ENCODE data around the gene INHBB. TPM values are rescaled to one million over a fixed set of nuclear protein-coding genes. Genes with fewer than 3 reads are reported as not detected.

The INHBB gene
- polyA plus RNA-seq, 3 donors: 0.08 TPM; not detected in 2

- H3K4me3 ChIP-seq (replicated peaks in 1 of 3; ENCODE audit: low read depth in 2 of 3, low read length in 3 of 3): no peak overlapping the region
- no peak overlapping the region for H3K9ac ChIP-seq (ENCODE audit: insufficient read depth, low read length, poor library complexity, severe bottlenecking)
- Mint-ChIP-seq H3K4me3 (no peak overlapping the region), H3K36me3 (no peaks in the 10 kb centered on the region), H3K27me3 (ENCODE audit: low read depth in 3 of 3) (peaks cover 0 to 3% (median 2%) of the 10 kb centered on the region in 3 donors), H3K4me1 (no peaks in the 10 kb centered on the region), H3K9me3 (peaks cover 0 to 2% (median 0%) of the 10 kb centered on the region in 7 donors), H3K27ac (no peak overlapping the region)
- H3K27me3 ChIP-seq (ENCODE audit: control insufficient read depth in 2 of 2, insufficient read depth in 2 of 2, low read length in 2 of 2): no peaks in the 10 kb centered on the region
- H3K36me3 ChIP-seq (replicated peaks in 1 of 2; ENCODE audit: control insufficient read depth in 1 of 2, insufficient read depth in 2 of 2, low read length in 2 of 2): no peaks in the 10 kb centered on the region
- intact Hi-C loops (cut with micrococcal nuclease): no loop called here
- H3K9me3 ChIP-seq (replicated peaks in 1 of 2; ENCODE audit: control insufficient read depth in 1 of 2, insufficient read depth in 1 of 2, low read length in 2 of 2): no peaks in the 10 kb centered on the region
- no peak overlapping the region for H3K27ac ChIP-seq (ENCODE audit: low read depth in 1 of 2, low read length in 2 of 2)
- H3K79me2 ChIP-seq (ENCODE audit: insufficient read depth, low read length): no peaks in the 10 kb centered on the region
- 93% methylated on average over 7 of the region's 19 CpGs for WGBS (ENCODE audit: insufficient coverage)
- H2AFZ ChIP-seq (ENCODE audit: insufficient read depth, low read depth, low read length, poor library complexity, severe bottlenecking): no peak overlapping the region
- no peak for TF ChIP-seq CTCF (IDR thresholded peaks at IDR 0.05)
- H3K4me2 ChIP-seq (replicated peaks; ENCODE audit: extremely low read depth, low read length, poor library complexity, severe bottlenecking): no peak overlapping the region
- no peaks in the 10 kb centered on the region for H4K20me1 ChIP-seq (ENCODE audit: insufficient read depth, low read length)
- no peaks in the 10 kb centered on the region for H3K4me1 ChIP-seq (ENCODE audit: control insufficient read depth in 1 of 2, insufficient read depth in 2 of 2, low read length in 2 of 2)
- DNase-seq: no peak
Observed at GRCh38 chr2:120376679-120377640, 31.0 kb downstream of the INHBB start.

- no peak for DNase-seq
- peaks cover 0 to 2% (median 0%) of the 10 kb centered on the region in 7 donors for H3K9me3 Mint-ChIP-seq
- H4K20me1 ChIP-seq (ENCODE audit: insufficient read depth, low read length): no peaks in the 10 kb centered on the region
- no peaks in the 10 kb centered on the region for H3K36me3 Mint-ChIP-seq
- no peak overlapping the region for H3K27ac ChIP-seq (ENCODE audit: low read depth in 1 of 2, low read length in 2 of 2)
- H3K4me3 ChIP-seq (replicated peaks in 1 of 3; ENCODE audit: low read depth in 2 of 3, low read length in 3 of 3): no peak overlapping the region
- H2AFZ ChIP-seq (ENCODE audit: insufficient read depth, low read depth, low read length, poor library complexity, severe bottlenecking): no peak overlapping the region
- no peaks in the 10 kb centered on the region for H3K27me3 ChIP-seq (ENCODE audit: control insufficient read depth in 2 of 2, insufficient read depth in 2 of 2, low read length in 2 of 2)
- H3K4me1 ChIP-seq (ENCODE audit: control insufficient read depth in 1 of 2, insufficient read depth in 2 of 2, low read length in 2 of 2): no peaks in the 10 kb centered on the region
- no CpG with 5 or more reads among the region's 3 CpGs for WGBS (ENCODE audit: insufficient coverage)
- H3K9me3 ChIP-seq (replicated peaks in 1 of 2; ENCODE audit: control insufficient read depth in 1 of 2, insufficient read depth in 1 of 2, low read length in 2 of 2): no peaks in the 10 kb centered on the region
- H3K4me1 Mint-ChIP-seq: no peaks in the 10 kb centered on the region
- no peak overlapping the region for H3K4me3 Mint-ChIP-seq
- H3K27me3 Mint-ChIP-seq (ENCODE audit: low read depth in 3 of 3): peaks cover 2 to 3% (median 2%) of the 10 kb centered on the region in 3 donors
- H3K27ac Mint-ChIP-seq: peak overlapping the region in 1 of 7 donors; percentile 74
- H3K4me2 ChIP-seq (replicated peaks; ENCODE audit: extremely low read depth, low read length, poor library complexity, severe bottlenecking): no peak overlapping the region
- no peak for TF ChIP-seq CTCF (IDR thresholded peaks at IDR 0.05)
- intact Hi-C loops (cut with micrococcal nuclease): no loop called here
- H3K36me3 ChIP-seq (replicated peaks in 1 of 2; ENCODE audit: control insufficient read depth in 1 of 2, insufficient read depth in 2 of 2, low read length in 2 of 2): no peaks in the 10 kb centered on the region
- H3K79me2 ChIP-seq (ENCODE audit: insufficient read depth, low read length): no peaks in the 10 kb centered on the region
- no peak overlapping the region for H3K9ac ChIP-seq (ENCODE audit: insufficient read depth, low read length, poor library complexity, severe bottlenecking)
Observed at GRCh38 chr2:120378605-120379004, 32.7 kb downstream of the INHBB start.

Measured in CD14-positive monocyte (primary cell).